Fibroblast of lung (primary cell): ENCODE results near the gene DLG2. TPM values are rescaled to one million over a fixed set of nuclear protein-coding genes. Genes with fewer than 3 reads are reported as not detected.

Source experiments
- DNase-seq, 2 donors: peaks; one replicate each; pipeline versions ENCODE4 v3.0.0 to v3.0.0-alpha.2; 2010; ENCODE audit warnings: low read depth in 2 of 2
- H2AFZ ChIP-seq: 2 replicates; pipeline ENCODE4 v1.5.1; 2012; ENCODE audit warnings: low read length, control low read depth, inconsistent platforms
- H3K27ac ChIP-seq: 2 replicates; pipeline ENCODE4 v1.5.1; 2011; ENCODE audit warnings: low read length, control low read depth; ENCODE audit not compliant: insufficient read depth
- H3K27me3 ChIP-seq: 2 replicates; pipeline ENCODE4 v1.5.1; 2011; ENCODE audit warnings: mild to moderate bottlenecking, low read length; ENCODE audit not compliant: control insufficient read depth, insufficient read depth
- H3K36me3 ChIP-seq: 2 replicates; pipeline ENCODE4 v1.5.1; 2011; ENCODE audit warnings: low read length; ENCODE audit not compliant: control insufficient read depth, insufficient read depth
- H3K4me1 ChIP-seq: 2 replicates; pipeline ENCODE4 v1.5.1; 2011; ENCODE audit warnings: low read length; ENCODE audit not compliant: control insufficient read depth, insufficient read depth; ENCODE audit errors: extremely low read depth
- H3K4me2 ChIP-seq: 2 replicates; pipeline ENCODE4 v1.5.1; 2011; ENCODE audit warnings: low read length, control low read depth; ENCODE audit not compliant: insufficient read depth; ENCODE audit errors: extremely low read depth
- H3K4me3 ChIP-seq, 4 experiments: fragments of 200-600 bp in 1 of 4; sonication (generic) in 1 of 4; replicated peaks in 1 of 4; 2 replicates each; pipeline ENCODE4 v1.5.1; 2011 to 2016; ENCODE audit warnings: low read length in 4 of 4, low read depth in 3 of 4, mild to moderate bottlenecking in 3 of 4, control low read depth in 2 of 4, inconsistent platforms in 1 of 4, mixed read lengths in 1 of 4; ENCODE audit not compliant: insufficient read depth in 1 of 4; ENCODE audit errors: control extremely low read depth in 1 of 4
- H3K79me2 ChIP-seq: 2 replicates; pipeline ENCODE4 v1.5.1; 2012; ENCODE audit warnings: mild to moderate bottlenecking, low read length, inconsistent platforms; ENCODE audit not compliant: control insufficient read depth, insufficient read depth
- H3K9ac ChIP-seq: 2 replicates; pipeline ENCODE4 v1.5.1; 2011; ENCODE audit warnings: mild to moderate bottlenecking, low read length, control low read depth; ENCODE audit not compliant: insufficient read depth
- H3K9me3 ChIP-seq: 2 replicates; pipeline ENCODE4 v1.5.1; 2012; ENCODE audit warnings: low read depth, low read length; ENCODE audit not compliant: control insufficient read depth, insufficient read depth
- H4K20me1 ChIP-seq: 2 replicates; pipeline ENCODE4 v1.5.1; 2011; ENCODE audit warnings: low read length; ENCODE audit not compliant: control insufficient read depth, insufficient read depth; ENCODE audit errors: extremely low read depth
- CTCF ChIP-seq, 2 donors: IDR thresholded peaks in 1 of 2; conservative IDR thresholded peaks in 1 of 2; 1 replicate in 1 of 2; 2 replicates in 1 of 2; pipeline ENCODE4 v1.5.1; 2011 to 2012; ENCODE audit warnings: low read length in 2 of 2, control low read depth in 1 of 2, inconsistent platforms in 1 of 2, low read depth in 1 of 2, mild to moderate bottlenecking in 1 of 2
- EZH2 ChIP-seq: IDR thresholded peaks from 2 replicates; pipeline ENCODE4 v1.5.1; 2012; ENCODE audit warnings: low read length, control low read depth, mild to moderate bottlenecking; ENCODE audit errors: missing control alignments
- polyA plus RNA-seq, 2 donors: library from polyadenylated mRNA; depleted of rRNA in 1 of 2; stranded (reverse) in 1 of 2; unstranded in 1 of 2; fragments of >200 nt; gene quantifications; 2 replicates each; pipeline ENCODE4 v1.2.1, GENCODE V29; 2011 to 2012; ENCODE audit warnings: missing spikeins in 1 of 2
- total RNA-seq: library from RNA; depleted of rRNA; stranded (reverse); fragments of >200 nt; gene quantifications from 2 replicates; pipeline ENCODE4 v1.2.1, GENCODE V29; 2014

The DLG2 gene
- total and polyA plus RNA-seq, 2 donors (not counting 1 experiment from before 2014, with no cell fraction given), result 0.77 to 2.3 TPM

- no peaks in the 10 kb centered on the region for H3K27me3 ChIP-seq
Measured at GRCh38 chr11:84686716-84687115, 940.4 kb downstream of the DLG2 start.

GRCh38 chr11:84685976-84686375, 941.2 kb downstream of the DLG2 start:
- no peaks in the 10 kb centered on the region for H3K27me3 ChIP-seq
- TF ChIP-seq CTCF (conservative IDR thresholded peaks at IDR 0.05 in 1 of 2, IDR thresholded peaks at IDR 0.05 in 1 of 2; ENCODE audit: low read depth in 1 of 2, low read length in 2 of 2) (no peak), EZH2 (no peak)
- no peak for DNase-seq
- no peaks in the 10 kb centered on the region for H3K9me3 ChIP-seq
- no peaks in the 10 kb centered on the region for H3K4me1 ChIP-seq
- H2AFZ ChIP-seq, result no peak overlapping the region
- H3K4me2 ChIP-seq, result no peak overlapping the region
- no peaks in the 10 kb centered on the region for H3K79me2 ChIP-seq
- no peak overlapping the region for H3K27ac ChIP-seq
- no peaks in the 10 kb centered on the region for H3K36me3 ChIP-seq
- H4K20me1 ChIP-seq, result no peaks in the 10 kb centered on the region
- H3K9ac ChIP-seq, result no peak overlapping the region
- no peak overlapping the region for H3K4me3 ChIP-seq

More at GRCh38 chr11:84686716-84687115, 940.4 kb downstream of the DLG2 start:
- no peaks in the 10 kb centered on the region for H3K4me1 ChIP-seq
- no peak overlapping the region for H3K9ac ChIP-seq
- TF ChIP-seq EZH2 (no peak), CTCF (conservative IDR thresholded peaks at IDR 0.05 in 1 of 2, IDR thresholded peaks at IDR 0.05 in 1 of 2; ENCODE audit: low read depth in 1 of 2, low read length in 2 of 2) (no peak)
- H3K4me3 ChIP-seq, result no peak overlapping the region
- no peak overlapping the region for H3K27ac ChIP-seq
- no peaks in the 10 kb centered on the region for H4K20me1 ChIP-seq
- no peaks in the 10 kb centered on the region for H3K36me3 ChIP-seq
- no peaks in the 10 kb centered on the region for H3K79me2 ChIP-seq
- H2AFZ ChIP-seq, result no peak overlapping the region
- peak in 1 of 2 donors; percentile 28 for DNase-seq
- no peak overlapping the region for H3K4me2 ChIP-seq
- no peaks in the 10 kb centered on the region for H3K9me3 ChIP-seq

GRCh38 chr11:84685149-84685548, 942.0 kb downstream of the DLG2 start:
- H3K27me3 ChIP-seq, result no peaks in the 10 kb centered on the region
- no peak for DNase-seq
- no peaks in the 10 kb centered on the region for H3K4me1 ChIP-seq
- H4K20me1 ChIP-seq, result no peaks in the 10 kb centered on the region
- H3K9me3 ChIP-seq, result no peaks in the 10 kb centered on the region
- no peak overlapping the region for H3K27ac ChIP-seq
- no peak overlapping the region for H3K4me3 ChIP-seq
- no peaks in the 10 kb centered on the region for H3K79me2 ChIP-seq
- no peak overlapping the region for H2AFZ ChIP-seq
- H3K36me3 ChIP-seq, result no peaks in the 10 kb centered on the region
- H3K4me2 ChIP-seq, result no peak overlapping the region
- TF ChIP-seq CTCF (conservative IDR thresholded peaks at IDR 0.05 in 1 of 2, IDR thresholded peaks at IDR 0.05 in 1 of 2; ENCODE audit: low read depth in 1 of 2, low read length in 2 of 2), result no peak
- no peak for TF ChIP-seq EZH2
- H3K9ac ChIP-seq, result no peak overlapping the region
